HS-5 (cell line): ENCODE measurements around the gene TXNRD2.
A peak's percentile ranks its signal among the peaks of the same experiment; 100 is the strongest.
"Not testable (repeated sequence)": the region's sequence is repeated elsewhere in the genome, so short reads cannot be mapped to it uniquely, and the experiment has no call there.

Source experiments
- DNase-seq: peaks from one replicate; pipeline ENCODE4 v3.0.0-alpha.2; 2012; ENCODE audit warnings: low read depth

The TXNRD2 gene

DNA sequence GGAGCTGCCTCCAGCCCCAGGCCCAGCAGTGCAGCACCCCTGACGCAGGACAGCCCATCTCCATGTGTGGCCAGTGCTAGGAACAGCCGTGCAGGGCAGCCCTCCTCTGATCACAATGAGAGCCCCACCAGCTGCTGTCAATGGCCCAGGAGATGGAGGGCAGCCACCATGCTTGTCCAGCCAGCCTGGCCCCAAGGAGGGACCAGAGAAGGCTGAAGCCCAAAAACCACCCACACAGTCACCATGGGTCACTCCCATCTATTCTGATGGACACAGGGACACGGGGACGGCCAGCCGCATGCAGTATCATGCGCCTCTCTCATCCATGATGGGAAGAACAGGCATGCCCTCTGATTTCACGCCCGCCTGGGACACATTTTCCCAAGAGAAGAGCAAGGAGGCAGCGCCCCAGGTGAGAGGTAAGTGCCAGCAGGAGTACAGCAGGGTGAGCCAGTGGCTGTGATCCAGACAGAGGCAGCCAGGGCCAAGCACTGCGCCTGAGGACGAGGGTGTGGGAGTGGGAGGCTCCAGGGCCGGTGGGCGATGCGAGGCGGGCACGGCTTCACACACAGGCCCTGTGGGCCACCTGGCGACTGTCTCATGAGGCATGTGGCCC, 53.4 kb downstream of the TXNRD2 start:
- no peak for DNase-seq

DNA sequence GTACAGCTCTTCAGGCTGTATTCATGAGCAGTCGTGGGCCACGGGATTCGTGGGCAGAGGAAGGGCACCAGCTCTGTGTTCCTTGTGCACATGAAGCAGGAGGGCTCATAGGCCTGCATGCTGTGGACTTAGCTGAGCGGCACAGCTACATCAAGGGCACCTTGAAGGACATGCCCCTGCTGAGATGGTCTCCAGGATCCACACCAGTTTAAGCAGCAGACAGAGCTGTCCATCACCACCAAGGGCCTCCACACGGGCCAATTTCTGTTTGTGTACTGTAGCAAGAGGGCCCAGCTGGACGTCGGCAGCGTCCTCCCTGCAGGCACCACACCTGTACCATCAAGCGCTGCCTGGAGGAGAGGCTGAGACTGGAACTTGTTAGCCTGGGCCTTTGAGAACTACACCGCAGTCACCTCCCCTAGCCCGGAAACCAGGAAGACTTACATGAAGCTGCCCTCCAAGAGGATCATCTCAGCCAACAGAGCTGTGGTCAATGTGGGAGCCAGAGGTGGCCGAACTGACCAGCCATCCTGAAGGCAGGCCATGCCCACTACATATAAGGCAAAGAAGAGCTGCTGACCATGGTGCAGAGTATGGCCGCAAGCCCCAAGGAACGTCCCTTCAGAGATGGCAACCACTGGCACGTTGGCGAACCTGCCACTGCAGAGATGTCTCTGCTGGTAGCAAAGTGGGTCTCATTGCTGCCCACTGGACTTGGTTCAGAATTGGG, 54.2 kb downstream of the TXNRD2 start:
- no peak for DNase-seq

DNA sequence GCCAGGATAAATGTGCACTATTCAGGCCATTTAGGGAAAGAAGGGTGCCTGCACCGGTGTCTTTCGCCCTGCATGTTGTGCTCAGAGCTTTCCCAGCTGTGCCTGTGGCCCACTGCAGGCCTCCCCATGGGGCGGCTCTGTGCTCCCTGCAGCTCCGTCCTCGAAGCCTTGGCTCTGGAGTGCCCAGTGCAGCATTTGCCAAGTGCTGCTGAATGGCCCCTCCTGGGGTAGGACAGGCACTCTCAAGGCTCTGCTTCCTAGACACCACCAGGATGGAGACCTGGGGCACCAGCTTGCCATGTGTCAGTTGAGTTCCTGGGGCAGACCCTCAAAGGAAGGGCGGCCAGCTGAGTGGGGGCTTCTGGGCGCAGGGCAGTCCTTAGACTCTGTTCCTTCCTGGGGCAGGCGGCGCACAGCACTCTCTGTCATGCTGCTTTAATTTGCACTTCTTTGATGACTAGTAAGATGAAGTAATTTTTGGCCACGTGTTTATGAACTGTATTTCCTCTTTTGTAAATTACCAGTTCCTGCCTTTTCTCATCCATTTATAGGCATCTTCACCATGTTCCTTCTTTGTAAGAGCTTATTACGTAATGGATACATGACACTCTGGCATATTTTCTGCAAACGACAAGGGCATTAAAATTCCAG, 54.9 kb downstream of the TXNRD2 start:
- DNase-seq: peak; percentile 85

DNA sequence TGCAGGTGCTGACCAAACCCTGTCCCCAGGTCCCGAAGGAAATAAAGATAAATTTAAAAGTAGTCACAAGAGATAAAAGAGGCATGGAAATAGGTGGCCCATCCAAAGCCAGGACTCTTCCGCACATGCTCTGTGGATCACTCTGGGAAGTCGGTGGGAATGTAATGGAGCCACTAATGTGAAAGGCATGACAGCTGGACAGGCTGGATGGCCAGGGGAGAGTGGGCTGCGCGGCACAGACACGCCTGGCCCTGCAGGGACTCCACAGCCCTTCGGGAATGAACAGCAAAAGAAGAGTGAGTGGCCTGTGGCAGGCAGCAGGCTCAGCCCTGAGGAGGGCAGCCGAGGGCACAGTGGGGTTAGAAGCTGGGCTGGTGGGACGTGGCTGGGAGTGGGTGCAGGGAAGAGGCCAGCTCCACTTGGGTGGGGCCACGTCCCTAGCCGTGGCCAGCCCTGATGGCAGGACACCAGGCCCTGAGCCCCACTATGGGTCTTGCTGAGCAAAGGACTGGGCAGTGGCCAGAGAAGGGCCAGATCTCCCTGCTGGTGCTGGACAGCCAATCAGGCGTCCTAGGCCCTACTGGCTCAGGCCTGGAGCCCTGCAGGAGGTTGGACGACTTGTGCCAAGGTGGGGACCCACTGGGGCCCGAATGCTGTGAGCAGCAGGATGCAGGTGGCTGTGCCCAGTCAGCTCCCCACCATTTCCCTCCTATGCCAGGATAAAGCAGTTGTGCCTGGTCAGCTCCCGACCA, 55.6 kb downstream of the TXNRD2 start:
- DNase-seq: no peak

DNA sequence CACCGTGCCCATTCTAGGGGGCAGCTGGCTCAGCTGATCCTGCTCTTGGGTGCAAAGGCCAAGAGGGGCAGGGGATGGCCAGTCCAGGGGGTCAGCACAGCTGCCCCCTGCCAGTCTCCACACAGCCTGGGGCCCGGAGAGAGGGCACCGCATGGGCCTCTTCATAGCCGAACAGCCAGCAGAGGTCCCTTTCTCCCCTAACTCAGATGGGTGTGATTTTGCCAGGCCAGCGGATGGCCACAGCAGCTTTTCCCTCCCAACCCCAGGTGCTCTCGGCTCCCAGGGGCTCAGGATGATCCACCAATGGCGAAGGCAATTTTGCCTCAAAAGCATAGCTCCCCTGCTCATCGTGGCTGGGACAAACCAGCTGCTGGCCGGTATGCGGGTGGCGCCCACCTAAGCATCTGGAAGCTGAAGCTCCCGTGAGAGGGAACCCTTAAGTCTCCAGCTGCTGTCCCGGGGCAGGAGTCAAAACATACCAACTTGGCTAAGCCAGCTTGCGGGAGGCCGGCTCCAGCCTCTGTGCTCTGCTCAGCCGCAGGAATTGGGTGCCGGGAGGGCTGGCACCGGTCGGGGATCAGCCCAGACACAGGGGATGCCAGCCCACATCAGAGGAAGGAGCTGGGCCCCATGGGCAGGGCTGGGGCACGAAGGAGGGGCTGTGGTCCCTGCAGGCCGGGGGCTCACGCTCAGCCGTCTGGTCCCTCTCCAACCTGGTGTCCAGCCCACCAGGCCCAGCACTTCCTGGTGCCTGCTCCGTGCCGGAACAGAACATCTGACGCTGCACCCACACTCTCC, 56.5 kb downstream of the TXNRD2 start:
- DNase-seq: no peak

DNA sequence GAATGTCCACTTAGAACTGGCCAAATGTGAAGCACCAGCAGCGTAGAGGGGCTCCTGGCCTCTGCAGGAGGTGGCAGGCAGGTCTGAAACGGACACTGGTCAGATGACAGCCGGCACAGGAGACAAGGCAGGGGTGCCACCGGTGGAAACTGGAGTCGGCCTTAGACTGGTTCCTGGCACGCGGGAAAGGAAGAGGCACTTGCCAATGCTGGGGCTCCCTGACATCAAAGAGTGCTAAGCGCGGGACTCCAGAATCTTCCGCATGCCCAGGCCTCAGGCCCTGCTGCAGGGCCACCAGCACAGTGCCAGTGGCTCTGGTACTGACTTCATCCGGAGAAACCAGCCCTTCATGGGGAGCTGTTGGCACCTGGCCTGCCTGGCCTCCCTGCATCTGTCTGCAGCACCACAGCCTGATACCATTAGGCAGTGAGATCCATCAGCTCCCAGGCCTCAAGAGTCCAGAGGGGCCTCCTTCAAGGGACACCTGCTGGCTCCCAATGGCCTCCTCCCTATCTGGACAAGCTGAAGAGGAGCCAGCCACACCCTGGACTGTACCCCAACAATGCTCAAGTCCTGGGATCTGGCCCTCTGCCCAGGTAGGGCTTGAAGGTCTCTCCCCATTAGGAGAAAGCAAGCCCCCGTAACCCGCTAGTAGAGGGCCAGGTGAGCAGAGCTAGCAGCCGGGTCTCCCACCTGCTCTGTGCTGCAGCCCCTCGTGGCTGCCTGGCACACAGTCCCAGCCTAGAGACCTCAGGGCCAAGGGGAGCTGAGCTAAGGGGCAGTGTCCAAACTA, 57.3 kb downstream of the TXNRD2 start:
- no peak for DNase-seq

DNA sequence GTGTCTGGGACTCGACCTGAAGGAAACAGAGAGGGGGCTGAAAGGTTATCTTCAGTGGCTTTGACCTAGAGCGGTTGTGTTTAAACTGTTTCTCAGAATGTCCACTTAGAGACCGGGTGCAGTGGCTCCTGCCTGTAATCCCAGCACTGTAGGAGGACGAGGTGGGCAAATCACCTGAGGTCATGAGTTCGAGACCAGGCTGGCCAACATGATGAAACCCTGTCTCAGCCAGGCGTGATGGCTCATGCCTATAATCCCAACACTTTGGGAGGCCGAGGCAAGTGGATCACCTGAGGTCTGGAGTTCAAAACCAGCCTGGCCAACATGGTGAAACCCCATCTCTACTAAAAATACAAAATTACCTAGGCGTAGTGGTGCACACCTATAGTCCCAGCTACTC, 58.2 kb downstream of the TXNRD2 start:
- DNase-seq: not testable (repeated sequence)

DNA sequence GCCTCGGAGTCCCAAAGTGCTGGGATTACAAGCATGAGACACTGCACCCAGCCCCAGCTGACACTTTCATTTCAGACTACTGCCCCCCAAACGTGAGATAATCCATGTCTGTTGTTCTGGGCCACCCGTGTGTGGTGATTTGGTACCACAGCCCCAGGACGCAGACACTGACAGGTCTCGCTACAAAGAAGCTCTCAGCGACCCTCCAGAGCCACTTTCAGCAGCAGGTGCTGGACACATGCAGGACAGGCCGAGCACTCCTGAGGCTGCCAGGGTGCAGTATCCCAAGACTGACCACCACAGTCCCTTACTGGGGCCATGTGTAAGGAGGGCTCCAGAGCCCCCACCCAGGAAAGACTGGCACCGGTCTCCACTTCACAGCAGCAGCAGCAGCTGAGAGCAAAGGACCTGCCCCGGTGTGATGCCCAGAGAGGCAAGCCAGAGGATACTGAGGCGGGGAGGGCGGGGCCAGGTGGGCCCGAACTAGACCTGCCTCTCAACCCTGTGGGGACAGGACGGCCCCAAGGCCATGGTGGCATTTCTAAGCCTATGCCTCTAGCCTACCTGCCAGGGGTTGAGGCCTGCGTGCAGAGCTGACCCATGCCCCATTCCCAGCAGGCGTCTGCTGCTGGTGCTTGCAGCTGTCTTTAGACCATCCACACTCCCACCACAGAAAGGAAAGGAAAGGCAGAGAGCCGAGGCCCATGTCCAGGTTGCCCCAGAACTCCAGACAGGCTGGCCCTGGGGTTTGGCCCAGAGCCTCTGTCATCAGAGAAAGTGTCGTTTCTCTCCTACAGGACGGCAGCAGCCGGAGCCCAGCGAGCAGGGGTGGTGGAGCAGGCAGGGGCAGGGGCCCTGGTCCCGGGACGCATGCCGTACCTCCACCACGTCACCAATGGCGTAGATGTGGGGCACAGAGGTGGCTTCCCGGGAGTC, 58.9 kb downstream of the TXNRD2 start:
- no peak for DNase-seq

DNA sequence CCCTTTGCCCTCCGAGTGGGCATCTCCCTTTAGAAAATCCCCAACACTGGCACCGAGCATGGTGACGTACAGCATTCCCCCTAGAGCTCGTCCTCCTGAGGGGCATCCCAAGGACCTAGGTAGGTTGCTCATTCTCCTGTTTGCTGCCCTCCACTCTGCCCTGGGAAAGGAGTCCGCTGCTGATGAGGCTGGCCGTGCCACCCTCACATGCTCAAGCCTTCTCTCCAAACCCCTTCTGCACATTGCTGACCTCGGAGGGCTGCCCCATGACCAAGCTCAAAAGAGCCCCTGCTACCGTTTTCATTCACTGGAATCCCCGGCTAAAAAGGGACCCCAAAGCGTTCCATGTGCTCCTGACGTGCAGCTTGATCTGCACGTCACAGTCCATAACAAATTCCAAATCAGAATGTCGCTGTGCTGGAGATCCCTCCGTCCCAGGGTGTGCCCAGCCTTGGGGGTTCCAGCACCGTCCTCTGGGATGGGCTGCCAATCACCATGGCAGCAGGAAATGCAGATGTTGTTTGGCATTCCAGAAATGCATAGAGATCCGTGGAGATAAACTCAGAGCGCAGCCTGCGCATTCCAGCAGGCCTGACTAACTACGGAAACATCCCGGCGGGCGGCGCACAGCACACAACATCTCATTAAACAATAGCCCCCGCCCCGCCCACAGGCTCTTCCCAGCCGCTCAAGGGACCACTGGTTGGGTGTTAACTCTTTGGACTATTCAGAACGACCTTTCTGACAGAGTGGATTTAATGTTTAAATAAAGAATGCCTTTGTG, 60.6 kb downstream of the TXNRD2 start:
- peak; percentile 95 for DNase-seq

DNA sequence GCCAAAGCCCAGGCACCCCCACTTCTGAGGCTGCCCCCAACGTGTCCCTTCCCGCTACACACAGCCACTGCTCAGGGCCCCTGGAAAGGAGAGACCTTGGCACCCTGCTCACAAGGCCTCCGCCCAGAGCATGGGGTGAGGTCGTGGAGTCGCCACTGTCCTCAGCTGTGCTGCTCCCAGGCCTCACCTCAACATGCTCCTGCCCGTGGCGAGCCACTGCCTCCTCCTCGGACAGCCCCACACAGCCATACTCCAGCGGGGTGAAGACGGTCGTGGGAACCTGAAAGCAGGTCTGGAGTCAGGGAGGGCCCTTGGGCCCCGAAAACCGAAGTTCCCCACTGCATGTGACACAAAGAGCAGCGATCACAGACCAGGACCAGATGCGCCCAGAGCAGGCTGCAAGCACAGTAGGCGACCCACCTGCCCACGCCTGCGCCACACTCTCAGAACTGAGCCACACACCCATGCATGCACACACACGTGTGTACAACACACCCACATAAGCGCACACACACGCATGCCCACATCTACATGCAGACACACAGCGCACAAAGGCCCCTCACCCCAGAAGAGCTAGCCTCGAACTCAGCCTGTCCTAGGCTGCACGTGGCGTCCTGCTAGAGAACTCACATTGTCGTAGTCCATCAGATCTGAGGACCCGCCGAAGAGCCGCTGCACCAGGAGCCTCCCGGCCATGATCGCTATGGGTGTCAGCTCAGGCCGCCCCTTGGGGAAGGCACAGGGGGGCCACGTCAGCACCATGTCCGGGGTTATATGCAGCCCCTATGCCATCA, 61.4 kb downstream of the TXNRD2 start:
- DNase-seq: no peak

DNA sequence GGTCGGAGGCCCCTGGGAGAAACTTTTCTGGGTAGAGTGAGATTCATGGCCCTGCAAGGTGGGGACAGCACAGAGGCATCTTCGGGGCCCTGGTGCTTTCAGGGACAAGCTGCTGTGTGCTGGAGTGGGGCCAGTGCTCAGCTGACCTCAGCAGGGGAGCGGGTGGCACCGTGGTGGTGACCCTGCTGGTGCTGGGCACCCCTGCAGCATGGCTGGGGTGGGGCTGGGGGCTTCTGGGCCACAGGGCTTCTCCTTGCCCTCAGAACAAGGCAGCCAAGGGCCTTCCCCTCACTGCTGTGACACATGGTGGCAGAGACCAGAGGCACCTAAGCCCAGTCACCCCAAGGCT, 62.0 kb downstream of the TXNRD2 start:
- no peak for DNase-seq

DNA sequence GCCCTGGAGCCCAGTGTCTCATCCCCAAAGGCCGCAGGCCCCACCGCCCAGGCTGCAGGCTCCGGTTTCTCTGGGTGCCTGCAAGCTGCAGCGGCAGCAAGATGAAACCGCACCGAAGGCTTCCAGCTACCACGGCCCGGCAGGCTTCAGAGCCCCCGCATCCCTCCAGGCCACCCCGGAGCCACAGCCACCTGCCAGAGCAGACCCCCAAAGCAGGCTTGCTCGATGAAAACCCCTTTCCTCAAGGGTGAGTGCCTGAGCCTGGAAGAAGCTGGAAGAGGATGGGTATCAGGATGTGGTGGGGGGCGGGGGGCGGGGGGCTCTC, 62.4 kb downstream of the TXNRD2 start:
- DNase-seq: no peak

DNA sequence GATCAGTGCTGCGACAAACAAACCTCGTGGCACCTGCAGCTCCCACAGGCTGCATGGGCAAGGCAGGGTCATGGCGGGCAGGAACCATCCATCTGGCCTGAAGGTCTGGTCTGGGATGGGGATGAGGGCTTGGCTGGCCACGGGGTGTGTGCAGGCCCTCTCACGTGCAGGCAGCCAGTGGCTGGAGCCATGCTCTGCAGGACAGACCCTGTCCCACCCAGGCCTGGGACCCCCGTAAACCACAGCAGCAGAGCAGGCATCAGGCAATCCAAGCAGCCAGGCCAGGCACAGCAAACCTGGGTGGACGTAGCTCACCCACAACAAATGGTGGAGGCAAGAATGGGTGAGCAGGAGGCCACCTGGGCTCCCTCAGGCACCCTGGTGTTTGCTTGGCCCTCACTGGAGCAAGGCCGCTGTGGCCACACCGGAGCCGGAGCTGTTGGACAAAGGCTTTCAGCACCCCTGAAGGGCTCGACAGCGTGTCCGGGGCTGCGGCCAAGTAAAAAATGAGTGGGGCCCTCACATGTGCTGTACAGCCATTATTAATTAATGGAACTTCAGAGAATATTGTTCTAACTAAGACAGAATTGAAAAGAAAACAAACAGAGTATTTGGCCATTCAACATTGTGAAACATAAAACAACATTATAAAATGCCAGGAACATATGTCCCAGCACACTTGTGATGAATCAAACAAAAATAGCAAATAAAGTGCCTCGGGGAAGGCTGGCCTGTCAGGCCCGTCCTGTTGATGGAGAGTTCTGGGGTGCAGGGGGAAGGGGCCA, 63.0 kb downstream of the TXNRD2 start:
- no peak for DNase-seq

DNA sequence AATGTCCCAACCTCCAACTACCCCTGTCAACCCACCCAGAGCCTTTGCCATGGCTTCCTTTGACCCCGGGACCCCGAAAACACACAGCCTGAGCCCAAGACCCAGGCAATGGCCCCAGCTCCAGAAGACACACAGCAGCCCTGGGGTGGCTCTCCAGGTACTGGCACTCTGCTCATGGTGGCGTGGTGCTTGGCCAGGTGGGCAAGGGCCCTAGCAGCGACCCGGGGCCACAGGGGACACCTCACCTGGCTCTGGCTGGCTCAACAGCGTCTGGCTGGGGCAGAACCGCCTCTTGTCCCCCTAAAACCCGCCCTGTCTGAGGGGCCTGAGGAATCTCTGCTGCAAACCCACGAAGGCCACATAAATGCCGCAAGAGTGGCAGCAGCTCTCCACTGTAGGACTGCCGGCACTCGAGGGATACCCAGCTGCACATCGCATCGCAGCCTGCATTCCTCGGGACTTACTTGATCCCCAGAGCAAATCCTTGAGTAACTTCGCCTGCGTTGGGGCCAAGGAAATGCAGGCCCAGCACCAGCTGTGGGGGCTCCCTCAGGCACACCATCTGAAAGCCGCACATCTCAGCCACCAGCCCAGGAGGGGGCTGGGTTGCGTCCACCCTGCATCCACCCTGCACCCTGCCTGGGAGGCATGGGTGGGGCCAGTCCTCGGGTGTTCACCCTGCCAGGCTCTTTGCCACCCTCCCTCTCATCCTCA, 63.8 kb downstream of the TXNRD2 start:
- no peak for DNase-seq

DNA sequence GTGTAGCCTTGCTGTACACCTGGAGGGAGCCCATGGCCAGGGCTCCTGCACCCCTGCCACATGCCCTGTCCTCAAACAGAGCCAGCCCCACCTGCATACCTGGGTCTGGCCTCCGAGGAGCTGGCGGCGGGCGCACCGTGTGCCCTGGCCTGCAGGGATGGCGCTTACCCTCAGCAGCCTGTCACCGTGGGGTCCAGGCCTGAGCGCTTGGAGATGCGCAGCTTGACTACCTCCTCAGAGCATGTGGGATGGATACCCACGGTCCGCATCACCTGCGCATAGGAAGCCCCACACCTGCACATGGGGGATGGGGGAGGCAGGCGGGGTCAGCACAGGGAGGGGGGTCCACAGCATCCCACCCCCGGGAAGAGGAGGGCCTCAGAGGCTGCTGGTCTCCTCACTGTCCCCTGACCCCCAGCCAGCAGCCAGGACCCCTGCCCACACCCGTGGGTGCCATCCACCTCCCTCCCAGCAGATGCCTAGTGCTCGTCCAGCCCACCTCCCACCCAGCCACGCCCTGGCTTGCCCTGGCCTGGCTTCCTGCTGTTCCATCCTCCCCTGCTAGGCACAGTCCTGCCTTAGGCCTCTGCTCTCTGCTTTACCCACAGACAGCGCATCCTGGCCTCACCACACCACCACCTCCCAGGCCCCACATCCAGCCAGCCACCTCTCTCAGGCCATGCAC, 64.5 kb downstream of the TXNRD2 start:
- no peak for DNase-seq

DNA sequence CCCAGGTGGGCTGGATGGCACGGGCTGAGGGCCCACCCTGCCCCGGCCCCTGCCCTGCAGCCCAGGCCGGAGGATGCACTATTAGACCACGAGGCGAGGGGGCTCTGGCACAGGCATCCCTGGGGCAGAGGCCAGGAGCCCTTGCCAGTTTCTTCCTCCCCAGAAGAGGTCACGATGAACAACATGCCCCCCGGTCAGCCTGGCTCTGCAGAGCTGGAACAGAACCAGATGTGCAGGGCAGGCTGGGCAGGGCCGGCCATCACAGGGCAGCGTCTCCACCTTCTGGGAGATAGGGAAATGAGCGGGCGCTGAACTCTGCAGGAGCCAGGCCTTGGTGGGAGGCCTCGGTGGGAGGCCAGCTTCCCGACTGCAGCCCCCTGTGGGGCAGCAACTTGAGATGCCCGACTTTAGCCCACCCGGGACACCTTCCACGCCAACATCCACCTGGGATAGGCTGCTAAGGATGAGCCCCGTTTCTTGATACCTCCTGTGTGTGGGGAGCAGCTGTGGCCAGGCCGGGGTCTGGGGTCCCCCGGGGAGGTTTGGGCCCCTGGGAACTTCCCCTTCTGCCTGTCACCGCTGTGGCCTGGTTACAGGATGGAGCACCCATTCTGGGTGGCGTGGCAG, 65.2 kb downstream of the TXNRD2 start:
- DNase-seq: no peak
